Endodermal cell (in vitro differentiated cells): ENCODE data around the gene TFEB. TPM values are rescaled to one million over a fixed set of nuclear protein-coding genes. Genes with fewer than 3 reads are reported as not detected.
A peak's percentile ranks its signal among the peaks of the same experiment; 100 is the strongest.

ENCODE experiments used
- DNase-seq: peaks from one replicate; pipeline ENCODE4 v3.0.0-alpha.2; 2017
- H3K27ac ChIP-seq: 2 replicates; pipeline ENCODE4 v1.5.1; 2013; ENCODE audit warnings: mild to moderate bottlenecking, low read depth, low read length, moderate library complexity
- H3K27me3 ChIP-seq: 2 replicates; pipeline ENCODE4 v1.6.1; 2013; ENCODE audit warnings: mild to moderate bottlenecking, low read length, moderate library complexity; ENCODE audit not compliant: insufficient read depth, control insufficient read depth, poor library complexity, severe bottlenecking
- H3K36me3 ChIP-seq: 2 replicates; pipeline ENCODE4 v1.7.0; 2013; ENCODE audit warnings: mild to moderate bottlenecking, low read length, moderate library complexity; ENCODE audit not compliant: control insufficient read depth, insufficient read depth
- H3K4me1 ChIP-seq: one replicate; pipeline ENCODE4 v1.7.0; 2013; ENCODE audit warnings: low read length; ENCODE audit not compliant: control insufficient read depth, insufficient read depth
- H3K4me3 ChIP-seq: 2 replicates; pipeline ENCODE4 v1.5.1; 2013; ENCODE audit warnings: mild to moderate bottlenecking, low read length, moderate library complexity
- H3K9ac ChIP-seq: 2 replicates; pipeline ENCODE4 v1.6.1; 2013; ENCODE audit warnings: mild to moderate bottlenecking, low read length, moderate library complexity; ENCODE audit not compliant: poor library complexity, severe bottlenecking; ENCODE audit errors: extremely low read depth
- H3K9me3 ChIP-seq: 2 replicates; pipeline ENCODE4 v1.6.1; 2013; ENCODE audit warnings: mild to moderate bottlenecking, low read length, moderate library complexity; ENCODE audit not compliant: control insufficient read depth
- H3K27ac Mint-ChIP-seq: 2 replicates; pipeline ENCODE4 v1.8.0; 2020; ENCODE audit warnings: mixed read lengths
- H3K27me3 Mint-ChIP-seq: 2 replicates; pipeline ENCODE4 v1.8.0; 2021; ENCODE audit warnings: mild to moderate bottlenecking, mixed read lengths; ENCODE audit not compliant: insufficient read depth
- H3K36me3 Mint-ChIP-seq: 2 replicates; pipeline ENCODE4 v1.8.0; 2020; ENCODE audit warnings: low read depth, mixed read lengths
- H3K4me1 Mint-ChIP-seq: 2 replicates; pipeline ENCODE4 v1.8.0; 2020; ENCODE audit warnings: mixed read lengths
- H3K4me3 Mint-ChIP-seq: 2 replicates; pipeline ENCODE4 v1.8.0; 2020; ENCODE audit warnings: mild to moderate bottlenecking, moderate library complexity, mixed read lengths
- H3K9me3 Mint-ChIP-seq: 2 replicates; pipeline ENCODE4 v1.8.0; 2020; ENCODE audit warnings: mild to moderate bottlenecking, mixed read lengths
- WGBS, 2 experiments: methylation state at CpG; one replicate each; pipeline versions ENCODE4 v1.1.5 to v1.1.7; 2013; ENCODE audit warnings: missing lambda C conversion rate in 2 of 2, mixed read lengths in 1 of 2; ENCODE audit not compliant: insufficient coverage in 1 of 2, insufficient read length in 1 of 2; 5-methylcytosine and 5-hydroxymethylcytosine counted together
- total RNA-seq, 2 donors: library from RNA; stranded (reverse); fragmentation: NEBNext Ultra II Directional in 1 of 2; extraction: Animal tissue kit (Norgen Biotek cat#: 25700) in 1 of 2; gene quantifications; 2 replicates in 1 of 2; 3 replicates in 1 of 2; pipeline ENCODE4 v1.2.1, GENCODE V29; 2021
- TF ChIP-seq, protein P1 (sequence below): fragments of 200-600 bp; sonication (generic); conservative IDR thresholded peaks from 2 replicates; pipeline ENCODE4 v1.5.0; 2021; ENCODE audit warnings: antibody characterized with exemption, mild to moderate bottlenecking

The TFEB gene
- total RNA-seq, 2 donors from 2014 or later = 0.24 TPM; not detected in 1

- Histone ChIP-seq H3K4me3 (peak overlapping the region; percentile 74), H3K4me1 (peaks cover 3% of the 10 kb centered on the region), H3K27me3 (peaks cover 17% of the 10 kb centered on the region), H3K36me3 (no peaks in the 10 kb centered on the region), H3K9ac (no peak overlapping the region), H3K9me3 (no peaks in the 10 kb centered on the region), H3K27ac (no peak overlapping the region)
- Mint-ChIP-seq H3K4me1 (peaks cover 12% of the 10 kb centered on the region), H3K27me3 (peaks cover 23% of the 10 kb centered on the region), H3K36me3 (no peaks in the 10 kb centered on the region), H3K27ac (no peak overlapping the region), H3K4me3 (peak overlapping the region; percentile 63), H3K9me3 (no peaks in the 10 kb centered on the region)
- DNase-seq = peak; percentile 92
- TF ChIP-seq, protein P1, sequence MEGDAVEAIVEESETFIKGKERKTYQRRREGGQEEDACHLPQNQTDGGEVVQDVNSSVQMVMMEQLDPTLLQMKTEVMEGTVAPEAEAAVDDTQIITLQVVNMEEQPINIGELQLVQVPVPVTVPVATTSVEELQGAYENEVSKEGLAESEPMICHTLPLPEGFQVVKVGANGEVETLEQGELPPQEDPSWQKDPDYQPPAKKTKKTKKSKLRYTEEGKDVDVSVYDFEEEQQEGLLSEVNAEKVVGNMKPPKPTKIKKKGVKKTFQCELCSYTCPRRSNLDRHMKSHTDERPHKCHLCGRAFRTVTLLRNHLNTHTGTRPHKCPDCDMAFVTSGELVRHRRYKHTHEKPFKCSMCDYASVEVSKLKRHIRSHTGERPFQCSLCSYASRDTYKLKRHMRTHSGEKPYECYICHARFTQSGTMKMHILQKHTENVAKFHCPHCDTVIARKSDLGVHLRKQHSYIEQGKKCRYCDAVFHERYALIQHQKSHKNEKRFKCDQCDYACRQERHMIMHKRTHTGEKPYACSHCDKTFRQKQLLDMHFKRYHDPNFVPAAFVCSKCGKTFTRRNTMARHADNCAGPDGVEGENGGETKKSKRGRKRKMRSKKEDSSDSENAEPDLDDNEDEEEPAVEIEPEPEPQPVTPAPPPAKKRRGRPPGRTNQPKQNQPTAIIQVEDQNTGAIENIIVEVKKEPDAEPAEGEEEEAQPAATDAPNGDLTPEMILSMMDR = no peak
- 0 to 1% methylated on average over 12 to 73 of the region's 73 CpGs for WGBS, 2 experiments
Measured at GRCh38 chr6:41733707-41734665, 1.4 kb downstream of the TFEB start.

DNA sequence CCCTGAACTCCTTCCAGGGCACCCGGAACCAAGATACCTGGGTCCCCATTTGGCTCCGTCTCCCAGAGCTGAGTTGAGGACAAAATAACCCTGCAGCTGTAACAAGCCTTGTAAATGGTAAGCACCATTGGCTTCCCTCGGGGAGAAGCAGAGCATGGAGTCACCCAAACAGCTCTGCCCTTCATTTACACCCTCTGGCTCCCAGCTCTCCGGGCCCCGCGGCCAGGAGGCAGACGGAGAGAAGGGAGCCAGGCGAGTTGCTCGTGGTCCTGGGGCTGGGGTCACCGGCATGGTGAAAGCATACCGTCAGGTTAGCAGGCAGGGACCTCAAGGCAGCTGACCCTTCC is 2.1 kb downstream of the TFEB start:
- no peak overlapping the region for H3K27ac Mint-ChIP-seq
- H3K4me1 ChIP-seq = peaks cover 3% of the 10 kb centered on the region
- H3K9me3 ChIP-seq = no peaks in the 10 kb centered on the region
- peaks cover 12% of the 10 kb centered on the region for H3K4me1 Mint-ChIP-seq
- H3K4me3 Mint-ChIP-seq = peak overlapping the region; percentile 63
- H3K36me3 Mint-ChIP-seq = no peaks in the 10 kb centered on the region
- H3K36me3 ChIP-seq = no peaks in the 10 kb centered on the region
- TF ChIP-seq, protein P1 = no peak
- H3K4me3 ChIP-seq = no peak overlapping the region
- no peak overlapping the region for H3K9ac ChIP-seq
- 20 to 25% methylated on average over 5 to 11 of the region's 11 CpGs for WGBS, 2 experiments
- peaks cover 23% of the 10 kb centered on the region for H3K27me3 Mint-ChIP-seq
- no peak for DNase-seq
- H3K27ac ChIP-seq = no peak overlapping the region
- peaks cover 17% of the 10 kb centered on the region for H3K27me3 ChIP-seq
- no peaks in the 10 kb centered on the region for H3K9me3 Mint-ChIP-seq

- Histone ChIP-seq H3K36me3 (no peaks in the 10 kb centered on the region), H3K4me1 (peaks cover 3% of the 10 kb centered on the region), H3K9me3 (no peaks in the 10 kb centered on the region), H3K27ac (no peak overlapping the region), H3K9ac (no peak overlapping the region), H3K4me3 (no peak overlapping the region), H3K27me3 (peaks cover 17% of the 10 kb centered on the region)
- peaks cover 12% of the 10 kb centered on the region for H3K4me1 Mint-ChIP-seq
- H3K4me3 Mint-ChIP-seq = peak overlapping the region; percentile 63
- H3K27me3 Mint-ChIP-seq = peaks cover 23% of the 10 kb centered on the region
- no peaks in the 10 kb centered on the region for H3K36me3 Mint-ChIP-seq
- no peaks in the 10 kb centered on the region for H3K9me3 Mint-ChIP-seq
- 64% methylated on average over 5 to 8 of the region's 8 CpGs for WGBS, 2 experiments
- TF ChIP-seq, protein P1 = no peak
- DNase-seq = peak; percentile 65
- H3K27ac Mint-ChIP-seq = no peak overlapping the region
Measured at GRCh38 chr6:41732591-41733359, 2.6 kb downstream of the TFEB start.
